Loucy (cell line): ENCODE results near the gene CDH2.

Experiments
- CTCF ChIP-seq: fragments of 200-600 bp; sonication (generic); conservative IDR thresholded peaks from 2 replicates; pipeline ENCODE4 v1.5.1; 2014; ENCODE audit warnings: mild to moderate bottlenecking, antibody characterized with exemption, low read length
- EZH2phosphoT487 ChIP-seq: fragments of 200-600 bp; IDR thresholded peaks from 2 replicates; pipeline ENCODE4 v1.6.1; 2018; ENCODE audit warnings: antibody characterized with exemption, mild to moderate bottlenecking, moderate library complexity, borderline replicate concordance

DNA sequence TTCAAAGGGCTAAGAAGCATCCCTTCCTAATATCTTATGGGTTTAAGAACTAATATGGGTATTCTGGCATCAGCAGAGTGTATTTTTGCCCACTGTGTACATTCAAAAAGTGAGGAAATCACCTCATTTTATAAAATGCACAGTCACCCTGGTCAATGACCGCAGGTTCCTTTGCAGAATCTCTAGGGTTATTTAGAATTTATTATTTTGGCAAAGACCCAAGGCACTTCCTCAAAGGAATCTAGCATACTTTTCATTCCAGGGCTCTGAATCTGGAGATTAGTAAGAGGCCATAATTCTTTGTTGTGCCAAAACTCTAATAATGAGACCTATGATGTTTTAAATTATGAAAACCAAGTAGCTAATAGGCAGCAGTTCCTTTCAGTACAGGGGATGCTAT, 27.2 kb upstream of the CDH2 start:
- TF ChIP-seq EZH2phosphoT487 (no peak), CTCF (no peak)
